ENCODE data around the gene MVB12B.

Gene MVB12B

DNA sequence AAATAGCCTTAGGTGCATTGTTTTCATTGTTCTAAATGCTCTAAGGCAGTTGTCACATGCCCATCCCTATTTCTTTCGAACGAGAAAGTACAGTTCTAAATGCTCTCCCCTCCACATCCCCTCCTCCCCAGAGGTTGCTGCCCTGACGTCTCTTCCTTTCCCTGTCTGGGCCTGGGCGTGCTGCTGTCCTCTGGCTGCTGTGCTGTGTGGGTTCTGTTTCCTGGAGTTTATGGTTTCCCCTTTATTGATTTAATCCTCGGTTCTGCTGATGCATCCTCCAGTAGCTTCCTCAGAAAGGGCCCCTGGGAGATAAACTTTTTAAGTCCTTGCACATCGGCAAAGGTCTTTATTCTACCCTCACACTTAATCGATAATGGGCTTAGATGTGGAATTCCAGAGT is 48.8 kb downstream of the MVB12B start:
- no peak for DNase-seq (ENCODE audit: low spot score)
- H3K36me3 ChIP-seq (ENCODE audit: low read depth), result no peaks in the 10 kb centered on the region
- no peaks in the 10 kb centered on the region for H3K27me3 ChIP-seq (ENCODE audit: insufficient read depth, poor library complexity, severe bottlenecking)
- H3K4me3 ChIP-seq (ENCODE audit: severe bottlenecking), result no peak overlapping the region
- H3K4me1 ChIP-seq (ENCODE audit: insufficient read depth, poor library complexity, severe bottlenecking), result peaks cover 42% of the 10 kb centered on the region
- ATAC-seq (ENCODE audit: low read depth), result 0 out of 3 replicates have a peak, but pooled peaks have one; percentile 24
- no peaks in the 10 kb centered on the region for H3K9me3 ChIP-seq (ENCODE audit: severe bottlenecking)
- peak overlapping the region; percentile 98 for H3K27ac ChIP-seq (ENCODE audit: poor library complexity, severe bottlenecking)
- TF ChIP-seq, protein P1, sequence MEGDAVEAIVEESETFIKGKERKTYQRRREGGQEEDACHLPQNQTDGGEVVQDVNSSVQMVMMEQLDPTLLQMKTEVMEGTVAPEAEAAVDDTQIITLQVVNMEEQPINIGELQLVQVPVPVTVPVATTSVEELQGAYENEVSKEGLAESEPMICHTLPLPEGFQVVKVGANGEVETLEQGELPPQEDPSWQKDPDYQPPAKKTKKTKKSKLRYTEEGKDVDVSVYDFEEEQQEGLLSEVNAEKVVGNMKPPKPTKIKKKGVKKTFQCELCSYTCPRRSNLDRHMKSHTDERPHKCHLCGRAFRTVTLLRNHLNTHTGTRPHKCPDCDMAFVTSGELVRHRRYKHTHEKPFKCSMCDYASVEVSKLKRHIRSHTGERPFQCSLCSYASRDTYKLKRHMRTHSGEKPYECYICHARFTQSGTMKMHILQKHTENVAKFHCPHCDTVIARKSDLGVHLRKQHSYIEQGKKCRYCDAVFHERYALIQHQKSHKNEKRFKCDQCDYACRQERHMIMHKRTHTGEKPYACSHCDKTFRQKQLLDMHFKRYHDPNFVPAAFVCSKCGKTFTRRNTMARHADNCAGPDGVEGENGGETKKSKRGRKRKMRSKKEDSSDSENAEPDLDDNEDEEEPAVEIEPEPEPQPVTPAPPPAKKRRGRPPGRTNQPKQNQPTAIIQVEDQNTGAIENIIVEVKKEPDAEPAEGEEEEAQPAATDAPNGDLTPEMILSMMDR (IDR thresholded peaks at IDR 0.05; ENCODE audit: poor library complexity, severe bottlenecking), result no peak

DNA sequence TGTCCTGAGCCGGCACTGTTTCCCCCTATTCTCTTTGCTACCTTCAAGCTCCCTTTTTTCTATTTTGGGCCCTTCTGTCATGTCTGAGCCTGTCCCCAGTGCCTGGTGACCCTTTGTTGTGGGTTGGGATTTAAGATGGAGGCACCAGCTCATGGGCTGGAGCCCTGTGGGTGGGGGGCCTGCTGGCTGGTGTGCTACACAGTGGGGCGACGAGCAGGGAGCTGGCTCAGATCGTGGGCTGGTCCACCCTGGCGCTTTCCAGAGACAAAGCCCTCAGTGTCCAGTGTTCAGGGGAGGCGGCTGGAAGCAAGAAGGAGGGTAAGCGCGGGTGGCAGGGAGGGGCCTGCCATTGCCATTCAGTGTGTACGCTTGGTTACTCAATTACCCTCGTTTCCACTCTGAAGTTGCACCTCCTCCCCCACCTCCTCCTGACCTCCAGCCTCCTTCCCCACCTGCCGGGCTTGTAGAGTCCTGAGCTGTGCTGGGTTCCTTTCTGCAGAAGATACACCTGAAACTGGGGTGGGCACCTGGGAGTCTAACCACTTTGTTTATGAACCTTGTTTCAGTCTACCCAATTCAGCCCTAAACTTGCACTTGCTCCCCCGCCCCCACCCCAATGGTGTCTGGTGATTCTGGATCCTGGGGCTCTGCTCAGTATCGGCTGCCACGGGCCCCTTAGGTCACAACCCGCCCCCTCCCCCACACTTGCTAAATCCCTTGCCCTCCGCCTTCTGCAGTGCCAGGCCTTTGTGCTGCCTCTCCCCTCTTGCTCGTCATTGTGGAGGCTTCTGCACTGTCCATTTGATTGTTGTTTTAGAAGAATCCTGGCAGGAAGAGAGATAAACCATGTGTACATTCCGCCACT is 49.9 kb downstream of the MVB12B start:
- peak overlapping the region; percentile 98 for H3K27ac ChIP-seq (ENCODE audit: poor library complexity, severe bottlenecking)
- no peak for DNase-seq (ENCODE audit: low spot score)
- H3K9me3 ChIP-seq (ENCODE audit: severe bottlenecking), result no peaks in the 10 kb centered on the region
- ATAC-seq (ENCODE audit: low read depth), result no peak
- H3K4me1 ChIP-seq (ENCODE audit: insufficient read depth, poor library complexity, severe bottlenecking), result peaks cover 42% of the 10 kb centered on the region
- H3K27me3 ChIP-seq (ENCODE audit: insufficient read depth, poor library complexity, severe bottlenecking), result no peaks in the 10 kb centered on the region
- no peak overlapping the region for H3K4me3 ChIP-seq (ENCODE audit: severe bottlenecking)
- TF ChIP-seq, protein P1 (IDR thresholded peaks at IDR 0.05; ENCODE audit: poor library complexity, severe bottlenecking), result no peak
- no peaks in the 10 kb centered on the region for H3K36me3 ChIP-seq (ENCODE audit: low read depth)

DNA sequence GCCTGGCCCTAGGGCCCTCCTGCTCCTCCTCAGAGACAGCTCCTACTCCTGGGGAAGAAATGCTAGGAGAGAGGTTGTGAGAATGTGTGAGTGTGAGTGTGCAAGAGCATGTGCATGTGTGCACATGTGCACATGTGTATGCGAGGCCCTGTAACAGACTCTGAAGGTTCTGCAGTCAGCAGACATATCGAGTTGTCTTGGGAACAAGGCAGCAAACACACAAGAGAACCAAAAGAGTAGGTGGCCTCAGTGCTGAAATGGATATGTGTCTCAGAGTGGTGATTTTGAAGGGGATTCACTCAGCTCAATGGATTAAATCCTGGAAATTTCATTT is 50.5 kb downstream of the MVB12B start:
- H3K27ac ChIP-seq (ENCODE audit: poor library complexity, severe bottlenecking), result no peak overlapping the region
- DNase-seq (ENCODE audit: low spot score) (no peak), ATAC-seq (ENCODE audit: low read depth) (no peak)
- H3K9me3 ChIP-seq (ENCODE audit: severe bottlenecking), result no peaks in the 10 kb centered on the region
- TF ChIP-seq, protein P1 (IDR thresholded peaks at IDR 0.05; ENCODE audit: poor library complexity, severe bottlenecking), result no peak
- no peak overlapping the region for H3K4me3 ChIP-seq (ENCODE audit: severe bottlenecking)
- H3K4me1 ChIP-seq (ENCODE audit: insufficient read depth, poor library complexity, severe bottlenecking), result peaks cover 40% of the 10 kb centered on the region
- no peaks in the 10 kb centered on the region for H3K36me3 ChIP-seq (ENCODE audit: low read depth)
- H3K27me3 ChIP-seq (ENCODE audit: insufficient read depth, poor library complexity, severe bottlenecking), result no peaks in the 10 kb centered on the region

DNA sequence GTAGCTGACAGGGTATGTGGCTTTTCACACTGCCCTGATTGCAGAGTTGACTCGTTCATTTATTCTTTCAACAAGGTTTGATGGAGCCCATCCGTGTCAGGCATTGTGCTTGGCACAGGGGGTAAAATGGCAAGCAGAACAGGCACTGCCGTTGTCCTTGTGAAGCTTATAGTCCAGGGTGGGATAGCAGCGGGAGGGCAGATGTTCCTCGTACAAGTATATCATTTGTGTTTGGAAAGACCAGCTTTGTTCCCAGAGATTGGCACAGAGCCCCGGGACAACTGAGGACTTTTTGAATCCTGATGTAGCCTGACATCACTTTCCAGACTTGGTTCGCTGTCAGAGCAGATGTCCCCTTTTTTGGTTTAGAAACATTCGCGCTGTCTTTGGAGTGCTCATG is 50.9 kb downstream of the MVB12B start:
- Histone ChIP-seq H3K36me3 (ENCODE audit: low read depth) (no peaks in the 10 kb centered on the region), H3K27me3 (ENCODE audit: insufficient read depth, poor library complexity, severe bottlenecking) (no peaks in the 10 kb centered on the region), H3K9me3 (ENCODE audit: severe bottlenecking) (no peaks in the 10 kb centered on the region), H3K4me1 (ENCODE audit: insufficient read depth, poor library complexity, severe bottlenecking) (peaks cover 36% of the 10 kb centered on the region), H3K4me3 (ENCODE audit: severe bottlenecking) (no peak overlapping the region), H3K27ac (ENCODE audit: poor library complexity, severe bottlenecking) (no peak overlapping the region)
- TF ChIP-seq, protein P1 (IDR thresholded peaks at IDR 0.05; ENCODE audit: poor library complexity, severe bottlenecking), result no peak
- ATAC-seq (ENCODE audit: low read depth) (no peak), DNase-seq (ENCODE audit: low spot score) (no peak)

DNA sequence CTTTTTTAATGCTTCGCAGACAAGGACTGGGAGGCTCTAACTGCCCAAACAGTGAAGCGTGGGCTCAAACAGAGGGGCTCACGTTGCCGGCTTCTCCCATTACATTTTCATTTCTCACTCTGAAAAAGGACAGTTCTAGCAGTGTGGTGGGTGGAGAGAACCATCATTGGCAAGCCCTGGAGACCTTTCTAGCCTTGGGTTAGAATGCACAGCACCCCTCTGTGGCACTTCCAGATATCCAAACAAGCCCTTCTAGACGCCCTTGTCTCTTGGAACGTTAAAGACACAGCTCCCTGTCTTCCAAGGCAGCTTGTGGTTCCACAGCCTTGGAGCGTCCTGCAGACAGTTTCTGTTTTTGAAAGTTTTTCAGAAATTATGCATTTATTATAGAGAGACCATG is 52.1 kb downstream of the MVB12B start:
- TF ChIP-seq, protein P1 (IDR thresholded peaks at IDR 0.05; ENCODE audit: poor library complexity, severe bottlenecking), result no peak
- no peaks in the 10 kb centered on the region for H3K27me3 ChIP-seq (ENCODE audit: insufficient read depth, poor library complexity, severe bottlenecking)
- peaks cover 24% of the 10 kb centered on the region for H3K4me1 ChIP-seq (ENCODE audit: insufficient read depth, poor library complexity, severe bottlenecking)
- DNase-seq (ENCODE audit: low spot score) (no peak), ATAC-seq (ENCODE audit: low read depth) (no peak)
- H3K9me3 ChIP-seq (ENCODE audit: severe bottlenecking), result no peaks in the 10 kb centered on the region
- H3K36me3 ChIP-seq (ENCODE audit: low read depth), result no peaks in the 10 kb centered on the region
- no peak overlapping the region for H3K4me3 ChIP-seq (ENCODE audit: severe bottlenecking)
- no peak overlapping the region for H3K27ac ChIP-seq (ENCODE audit: poor library complexity, severe bottlenecking)

All from RWPE2 (cell line).